HUES48 (cell line): ENCODE results near the gene PLCB1.

Experiments
- H3K27ac ChIP-seq: one replicate; pipeline ENCODE4 v1.7.0; 2013; ENCODE audit warnings: low read depth, low read length, inconsistent platforms
- H3K27me3 ChIP-seq: 2 replicates; pipeline ENCODE4 v1.6.1; 2013; ENCODE audit warnings: mild to moderate bottlenecking, low read length; ENCODE audit not compliant: control insufficient read depth, insufficient read depth
- H3K36me3 ChIP-seq: 2 replicates; pipeline ENCODE4 v1.6.1; 2013; ENCODE audit warnings: low read length; ENCODE audit not compliant: control insufficient read depth, insufficient read depth
- H3K4me1 ChIP-seq: 2 replicates; pipeline ENCODE4 v1.6.1; 2013; ENCODE audit warnings: mild to moderate bottlenecking, low read length; ENCODE audit not compliant: control insufficient read depth, insufficient read depth
- H3K4me3 ChIP-seq: 2 replicates; pipeline ENCODE4 v1.5.1; 2013; ENCODE audit warnings: mild to moderate bottlenecking, low read depth, low read length
- H3K9ac ChIP-seq: 2 replicates; pipeline ENCODE4 v1.6.1; 2013; ENCODE audit warnings: mild to moderate bottlenecking, low read depth, low read length, moderate library complexity
- H3K9me3 ChIP-seq: 2 replicates; pipeline ENCODE4 v1.6.1; 2013; ENCODE audit warnings: low read length; ENCODE audit not compliant: control insufficient read depth, insufficient read depth

Gene PLCB1

DNA sequence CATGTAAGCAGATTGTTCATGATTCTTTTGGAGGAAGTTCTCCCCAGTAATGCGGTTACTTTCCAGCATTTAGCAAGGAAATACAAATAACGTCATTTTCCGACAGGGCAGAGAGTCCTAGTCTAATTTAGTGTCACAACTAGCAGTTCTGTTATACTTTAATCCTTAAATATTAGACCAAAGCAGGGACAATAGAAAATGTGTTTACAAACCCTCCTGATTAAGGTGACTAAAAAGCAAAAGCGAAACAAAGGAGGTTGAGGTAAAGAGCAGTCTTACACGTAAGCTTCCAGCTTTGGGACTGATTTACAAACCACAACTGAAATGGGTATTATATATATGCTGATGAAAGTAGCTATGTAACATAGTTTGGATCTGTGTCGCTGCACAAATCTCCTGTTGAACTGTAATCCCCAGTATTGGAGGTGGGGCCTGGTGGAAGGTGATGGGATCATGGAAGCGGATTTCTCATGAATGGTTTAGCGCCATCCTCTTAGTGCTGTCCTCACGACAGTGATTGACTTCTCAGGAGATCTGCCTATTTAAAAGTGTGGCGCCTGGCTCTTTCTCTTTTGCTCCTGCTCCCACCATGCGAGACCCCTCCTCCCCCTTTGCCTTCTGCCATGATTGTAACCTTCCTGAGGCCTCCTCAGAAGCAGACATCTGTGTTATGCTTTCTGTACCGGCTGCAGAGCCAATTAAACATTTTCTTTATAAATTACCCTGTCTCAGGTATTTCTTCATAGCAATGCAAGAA, 81.9 kb downstream of the PLCB1 start:
- H3K9ac ChIP-seq: no peak overlapping the region
- H3K27me3 ChIP-seq: no peaks in the 10 kb centered on the region
- no peak overlapping the region for H3K4me3 ChIP-seq
- H3K27ac ChIP-seq: no peak overlapping the region
- no peaks in the 10 kb centered on the region for H3K36me3 ChIP-seq
- peaks cover 32% of the 10 kb centered on the region for H3K4me1 ChIP-seq
- no peaks in the 10 kb centered on the region for H3K9me3 ChIP-seq

DNA sequence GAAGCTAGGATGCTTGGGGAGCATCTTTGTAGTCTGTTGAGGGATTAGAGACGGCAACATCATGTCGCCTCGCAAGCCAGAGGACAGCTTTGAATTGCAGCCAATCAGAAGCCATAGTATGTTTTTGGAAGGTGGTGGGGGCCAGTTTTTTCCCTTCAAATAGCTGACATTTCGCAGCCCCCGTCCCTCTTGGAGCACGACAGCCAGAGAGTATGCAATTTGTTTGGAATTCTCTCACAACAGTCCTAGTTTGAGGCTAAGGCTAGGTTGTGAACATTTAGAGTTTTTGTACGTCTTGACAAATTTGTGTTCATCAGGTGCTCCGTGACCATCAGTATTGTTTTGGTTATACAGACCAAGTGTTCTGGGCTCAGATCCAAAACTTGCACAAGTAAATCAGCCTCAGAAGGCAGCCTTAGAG, 83.3 kb downstream of the PLCB1 start:
- H3K9ac ChIP-seq: no peak overlapping the region
- no peaks in the 10 kb centered on the region for H3K9me3 ChIP-seq
- peaks cover 27% of the 10 kb centered on the region for H3K4me1 ChIP-seq
- H3K36me3 ChIP-seq: no peaks in the 10 kb centered on the region
- no peak overlapping the region for H3K4me3 ChIP-seq
- H3K27ac ChIP-seq: no peak overlapping the region
- H3K27me3 ChIP-seq: no peaks in the 10 kb centered on the region

DNA sequence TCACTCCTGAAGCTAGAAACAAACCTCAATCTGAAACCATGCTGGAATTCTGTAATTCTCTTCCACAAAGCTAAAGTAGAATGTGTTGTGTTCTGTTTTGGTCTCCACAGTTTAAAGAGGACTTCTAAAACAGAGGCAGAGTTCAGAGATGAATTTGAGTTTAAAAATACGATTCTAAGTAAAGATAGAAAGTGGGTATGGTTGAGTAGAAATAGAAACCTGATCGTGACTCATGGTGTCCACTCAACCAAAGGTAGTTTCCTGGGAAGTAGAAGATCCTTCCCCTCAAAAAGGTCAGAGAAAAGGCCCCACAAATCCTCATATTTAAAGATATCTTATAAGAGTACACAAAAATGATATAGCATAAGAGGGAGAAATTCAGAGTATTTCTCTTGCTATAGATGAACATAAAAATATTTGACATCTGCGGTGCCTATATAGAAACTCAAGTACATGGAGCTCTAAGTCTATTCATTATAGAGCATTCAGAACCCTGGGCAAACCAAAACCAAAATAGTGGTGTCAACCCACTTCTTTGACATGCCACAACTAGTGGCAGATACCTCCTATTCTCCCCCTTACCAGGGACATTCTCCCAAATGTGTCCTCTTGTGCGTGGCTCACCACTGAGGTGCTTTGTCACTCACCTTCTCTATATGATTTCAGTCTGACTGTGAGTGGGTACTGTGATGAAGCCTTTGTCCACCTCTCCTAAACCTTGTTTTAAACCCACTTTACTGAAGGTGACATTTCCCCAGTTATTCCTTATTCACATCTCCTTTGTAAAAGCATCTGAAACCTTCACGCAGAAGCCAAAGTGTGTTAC, 84.5 kb downstream of the PLCB1 start:
- no peak overlapping the region for H3K27ac ChIP-seq
- H3K4me3 ChIP-seq: no peak overlapping the region
- H3K36me3 ChIP-seq: no peaks in the 10 kb centered on the region
- H3K4me1 ChIP-seq: peaks cover 27% of the 10 kb centered on the region
- no peaks in the 10 kb centered on the region for H3K27me3 ChIP-seq
- no peak overlapping the region for H3K9ac ChIP-seq
- no peaks in the 10 kb centered on the region for H3K9me3 ChIP-seq

DNA sequence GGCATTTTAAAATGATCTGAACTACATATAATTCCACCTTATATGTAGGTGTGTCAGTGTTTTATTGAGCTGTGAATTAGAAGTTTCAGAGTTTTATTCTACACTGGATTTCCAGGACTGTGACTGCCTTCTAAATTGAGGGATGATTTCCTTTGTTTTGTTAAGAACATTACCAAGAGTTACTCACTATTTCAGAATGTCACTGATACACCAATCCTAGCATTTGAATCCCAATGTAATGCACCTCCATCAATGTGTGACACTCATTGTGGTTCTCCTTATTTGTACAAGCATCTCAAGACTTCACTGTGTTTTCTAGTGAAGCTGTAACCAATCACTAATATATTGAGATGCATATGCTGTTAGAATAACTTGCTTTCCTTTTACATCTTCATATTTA, 86.8 kb downstream of the PLCB1 start:
- no peaks in the 10 kb centered on the region for H3K9me3 ChIP-seq
- no peaks in the 10 kb centered on the region for H3K27me3 ChIP-seq
- H3K4me3 ChIP-seq: no peak overlapping the region
- peaks cover 22% of the 10 kb centered on the region for H3K4me1 ChIP-seq
- no peak overlapping the region for H3K27ac ChIP-seq
- H3K9ac ChIP-seq: no peak overlapping the region
- H3K36me3 ChIP-seq: no peaks in the 10 kb centered on the region

DNA sequence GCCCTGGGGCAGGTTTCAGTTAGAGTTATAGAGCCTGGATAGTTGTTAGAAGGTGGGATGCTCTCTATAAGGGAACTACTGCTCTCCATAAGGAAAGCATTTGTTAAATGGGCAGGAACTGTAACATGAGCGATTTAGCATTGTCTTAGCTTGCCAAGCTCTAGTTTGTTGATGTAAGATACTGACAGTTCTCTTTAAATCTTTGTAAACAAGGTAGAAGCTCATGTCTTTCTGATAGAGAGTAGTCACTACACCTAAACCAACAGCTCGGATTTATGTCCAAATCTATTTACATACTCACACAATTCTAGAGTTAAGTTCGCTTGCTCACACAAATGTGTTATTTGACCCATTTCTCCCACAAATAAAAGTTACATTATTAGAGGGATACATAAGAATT, 87.3 kb downstream of the PLCB1 start:
- H3K9ac ChIP-seq: no peak overlapping the region
- no peak overlapping the region for H3K4me3 ChIP-seq
- H3K27ac ChIP-seq: no peak overlapping the region
- H3K4me1 ChIP-seq: peaks cover 25% of the 10 kb centered on the region
- H3K36me3 ChIP-seq: no peaks in the 10 kb centered on the region
- H3K9me3 ChIP-seq: no peaks in the 10 kb centered on the region
- no peaks in the 10 kb centered on the region for H3K27me3 ChIP-seq

DNA sequence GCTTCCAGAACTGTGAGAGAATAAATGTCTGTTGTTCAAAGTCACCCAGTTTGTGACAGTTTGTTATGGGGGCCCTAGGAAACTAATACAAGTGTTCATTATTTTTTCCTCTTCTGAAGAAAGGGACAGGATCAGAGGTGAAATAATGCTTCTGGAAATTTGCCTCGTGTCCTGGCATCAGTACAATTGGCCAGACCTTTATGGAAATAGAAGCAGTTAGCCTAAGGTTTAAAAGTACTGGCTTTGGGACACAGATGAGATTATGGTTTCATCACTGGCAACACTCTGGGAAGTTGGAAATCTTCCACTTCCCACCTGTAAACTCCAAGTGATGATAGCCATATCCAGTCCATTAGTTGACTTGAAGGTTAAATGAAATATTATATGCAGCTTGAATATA, 88.7 kb downstream of the PLCB1 start:
- no peaks in the 10 kb centered on the region for H3K27me3 ChIP-seq
- H3K4me1 ChIP-seq: peaks cover 13% of the 10 kb centered on the region
- H3K4me3 ChIP-seq: no peak overlapping the region
- H3K27ac ChIP-seq: no peak overlapping the region
- no peak overlapping the region for H3K9ac ChIP-seq
- H3K36me3 ChIP-seq: no peaks in the 10 kb centered on the region
- H3K9me3 ChIP-seq: no peaks in the 10 kb centered on the region

DNA sequence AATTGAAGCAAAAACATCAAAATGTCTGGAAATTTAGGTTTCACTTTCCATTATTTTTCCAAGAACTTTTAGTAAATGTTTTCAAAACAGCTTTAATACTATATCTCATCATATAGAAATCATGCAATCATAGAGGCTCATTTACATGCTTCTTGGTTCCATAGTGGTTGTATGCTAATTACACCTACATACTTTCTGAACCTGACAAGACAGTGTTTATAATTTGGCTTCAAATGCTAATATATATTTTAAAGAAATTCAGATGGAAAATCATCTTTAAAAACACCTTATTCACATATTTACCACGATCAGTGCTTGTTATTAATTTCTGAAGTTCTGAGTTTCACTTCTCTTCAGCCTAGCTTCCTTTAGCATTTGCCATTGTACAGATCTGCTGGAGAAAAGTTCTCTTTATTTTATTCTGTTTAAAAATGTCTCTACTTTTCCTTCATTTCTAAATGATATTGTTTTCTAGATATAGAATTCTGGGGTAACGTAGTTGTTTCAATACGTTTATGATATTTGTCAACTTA, 89.9 kb downstream of the PLCB1 start:
- Histone ChIP-seq H3K9me3 (no peaks in the 10 kb centered on the region), H3K27ac (no peak overlapping the region), H3K9ac (no peak overlapping the region), H3K4me3 (no peak overlapping the region), H3K36me3 (no peaks in the 10 kb centered on the region), H3K27me3 (no peaks in the 10 kb centered on the region), H3K4me1 (peaks cover 13% of the 10 kb centered on the region)

DNA sequence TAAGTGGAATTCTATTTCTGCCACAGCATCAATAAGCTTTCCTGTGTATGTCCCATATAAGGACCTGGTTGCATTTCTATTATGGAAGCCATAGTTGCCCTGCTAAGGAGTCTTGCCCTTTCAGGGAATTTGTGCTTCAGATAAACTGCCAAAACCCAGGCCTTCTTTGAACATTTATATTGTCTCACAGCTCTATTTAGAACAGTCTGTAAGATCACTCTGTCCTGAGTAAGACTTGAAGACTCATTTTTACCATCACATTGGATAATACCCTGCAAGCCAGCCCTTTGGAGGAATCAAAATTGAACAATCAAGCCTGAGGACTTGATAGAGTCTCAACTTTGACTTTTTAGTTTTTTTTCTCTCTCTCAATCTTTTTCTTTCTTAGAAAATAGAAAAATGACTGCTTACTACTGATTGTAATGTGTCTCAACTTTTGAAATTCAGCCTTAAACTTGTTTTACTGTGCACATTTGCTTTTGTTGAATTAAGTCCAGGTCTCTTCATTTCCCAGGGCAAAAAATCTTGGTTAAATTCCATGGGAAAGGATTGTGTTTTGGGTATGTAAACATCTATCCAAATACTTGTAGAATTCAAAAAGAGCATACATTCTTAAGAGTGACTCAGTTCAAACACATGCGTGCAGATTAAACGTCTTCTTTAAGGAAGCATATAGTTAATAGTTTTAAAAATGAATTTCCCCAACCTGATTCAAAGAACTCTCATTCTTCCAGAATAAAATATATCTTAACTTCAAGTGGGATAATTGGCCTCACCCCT, 91.2 kb downstream of the PLCB1 start:
- Histone ChIP-seq H3K27me3 (no peaks in the 10 kb centered on the region), H3K4me3 (no peak overlapping the region), H3K9me3 (no peaks in the 10 kb centered on the region), H3K36me3 (no peaks in the 10 kb centered on the region), H3K9ac (no peak overlapping the region), H3K4me1 (peaks cover 13% of the 10 kb centered on the region), H3K27ac (no peak overlapping the region)

DNA sequence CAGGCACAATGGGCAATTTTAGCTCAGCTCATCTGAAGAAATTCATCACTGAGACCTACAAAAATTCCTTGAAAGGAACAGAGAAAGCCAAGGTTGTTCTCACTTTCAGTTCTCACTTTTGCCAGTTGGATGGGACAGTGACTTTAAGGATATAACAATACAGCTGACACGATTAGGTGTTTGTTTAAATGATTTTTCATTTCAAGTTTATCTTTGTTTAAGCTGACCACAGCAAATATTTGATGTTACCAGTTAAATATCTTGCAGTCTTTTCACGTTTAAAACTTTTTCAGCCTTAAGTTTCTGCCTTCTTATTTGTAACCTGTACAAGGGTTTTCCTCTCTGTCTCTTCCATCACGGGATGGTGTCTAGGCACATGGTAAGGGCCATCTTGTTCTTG, 93.6 kb downstream of the PLCB1 start:
- Histone ChIP-seq H3K27ac (no peak overlapping the region), H3K4me3 (no peak overlapping the region), H3K9me3 (no peaks in the 10 kb centered on the region), H3K9ac (no peak overlapping the region), H3K27me3 (no peaks in the 10 kb centered on the region), H3K36me3 (no peaks in the 10 kb centered on the region), H3K4me1 (peaks cover 10% of the 10 kb centered on the region; the same call in 1 of the 2 replicates)

DNA sequence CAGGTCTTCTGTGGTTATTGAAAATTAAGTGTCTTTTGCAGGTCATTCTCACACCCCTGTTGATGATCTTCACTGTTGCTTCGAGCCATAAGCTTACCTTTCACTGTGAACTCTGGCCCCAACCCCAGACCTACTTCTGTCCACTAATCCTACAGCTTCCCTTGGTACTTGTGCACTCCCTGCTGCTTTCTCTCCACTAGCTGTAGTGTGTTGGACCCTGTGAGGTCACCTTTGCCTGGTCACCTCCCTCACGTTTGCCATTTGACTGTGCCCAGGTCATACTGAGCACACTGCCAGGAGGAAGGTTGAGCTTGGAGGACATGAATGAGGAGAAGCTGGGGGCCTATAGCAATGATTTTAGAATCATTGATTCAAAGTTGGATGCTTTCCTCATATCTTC, 94.0 kb downstream of the PLCB1 start:
- Histone ChIP-seq H3K36me3 (no peaks in the 10 kb centered on the region), H3K9ac (no peak overlapping the region), H3K27me3 (no peaks in the 10 kb centered on the region), H3K4me1 (peaks cover 10% of the 10 kb centered on the region; the same call in 1 of the 2 replicates), H3K4me3 (no peak overlapping the region), H3K27ac (no peak overlapping the region), H3K9me3 (no peaks in the 10 kb centered on the region)
